Cardiac muscle cell (in vitro differentiated cells and primary cell): ENCODE results near the gene RAD23B. TPM values are rescaled to one million over a fixed set of nuclear protein-coding genes. Genes with fewer than 3 reads are reported as not detected.

ENCODE experiments used
- DNase-seq, 2 donors: peaks; one replicate each; pipeline versions ENCODE4 v3.0.0 to v3.0.0-alpha.2; 2010 to 2017; ENCODE audit warnings: low read depth in 1 of 2, low spot score in 1 of 2
- H3K27ac ChIP-seq: fragments of 200-600 bp; sonication (generic); 2 replicates; pipeline ENCODE4 v1.5.1; 2016
- H3K27me3 ChIP-seq: fragments of 200-600 bp; sonication (generic); 2 replicates; pipeline ENCODE4 v1.6.0; 2016; ENCODE audit warnings: control low read depth
- H3K36me3 ChIP-seq: fragments of 200-600 bp; sonication (generic); 2 replicates; pipeline ENCODE4 v1.5.1; 2016; ENCODE audit warnings: control low read depth
- H3K4me1 ChIP-seq: fragments of 200-600 bp; sonication (generic); 2 replicates; pipeline ENCODE4 v1.8.1; 2017; ENCODE audit warnings: low read depth, mild to moderate bottlenecking, mixed run types
- H3K4me3 ChIP-seq: fragments of 200-600 bp; sonication (generic); 2 replicates; pipeline ENCODE4 v1.5.1; 2016; ENCODE audit warnings: mild to moderate bottlenecking
- H3K9me3 ChIP-seq: fragments of 200-600 bp; sonication (generic); 2 replicates; pipeline ENCODE4 v1.5.1; 2017; ENCODE audit warnings: low read depth, mild to moderate bottlenecking, control low read depth
- CTCF ChIP-seq: IDR thresholded peaks from 2 replicates; pipeline ENCODE4 v1.5.1; 2012; ENCODE audit warnings: low read depth, mild to moderate bottlenecking, low read length
- polyA plus RNA-seq: library from polyadenylated mRNA; unstranded; fragments of >200 nt; fragmentation: Nextera tagmentation; extraction: Ambion mirVana; gene quantifications from 2 replicates; pipeline ENCODE4 v1.2.1, GENCODE V29; 2016
- total RNA-seq: library from RNA; depleted of rRNA; stranded (reverse); fragments of >200 nt; gene quantifications from 2 replicates; pipeline ENCODE4 v1.2.3, GENCODE V29; 2016

Gene RAD23B
- total and polyA plus RNA-seq, 2 experiments from 2014 or later, result 11.7 to 88.5 TPM

- Histone ChIP-seq H3K4me1 (no peaks in the 10 kb centered on the region), H3K9me3 (no peaks in the 10 kb centered on the region), H3K36me3 (peaks cover 54% of the 10 kb centered on the region), H3K27ac (peak overlapping the region; percentile 38), H3K4me3 (no peak overlapping the region), H3K27me3 (no peaks in the 10 kb centered on the region)
- TF ChIP-seq CTCF, result no peak
- DNase-seq, result no peak
Measured at GRCh38 chr9:107322643-107323042, 39.6 kb downstream of the RAD23B start.

- TF ChIP-seq CTCF, result no peak
- Histone ChIP-seq H3K27ac (peak overlapping the region; percentile 8), H3K36me3 (peaks cover 55% of the 10 kb centered on the region), H3K4me1 (no peaks in the 10 kb centered on the region), H3K4me3 (no peak overlapping the region), H3K9me3 (no peaks in the 10 kb centered on the region), H3K27me3 (no peaks in the 10 kb centered on the region)
- DNase-seq, result no peak
Measured at GRCh38 chr9:107323836-107324585, 40.9 kb downstream of the RAD23B start.

- Histone ChIP-seq H3K4me3 (no peak overlapping the region), H3K9me3 (no peaks in the 10 kb centered on the region), H3K4me1 (no peaks in the 10 kb centered on the region), H3K27ac (no peak overlapping the region), H3K27me3 (no peaks in the 10 kb centered on the region), H3K36me3 (peaks cover 60% of the 10 kb centered on the region)
- TF ChIP-seq CTCF, result no peak
- no peak for DNase-seq
Measured at GRCh38 chr9:107325842-107326241, 42.8 kb downstream of the RAD23B start.

GRCh38 chr9:107328510-107328909 is 45.4 kb downstream of the RAD23B start:
- Histone ChIP-seq H3K27ac (no peak overlapping the region), H3K36me3 (peaks cover 57% of the 10 kb centered on the region)
- TF ChIP-seq CTCF, result no peak

GRCh38 chr9:107330420-107330819 is 47.3 kb downstream of the RAD23B start:
- DNase-seq, result no peak
- Histone ChIP-seq H3K9me3 (no peaks in the 10 kb centered on the region), H3K36me3 (peaks cover 47% of the 10 kb centered on the region)

More at GRCh38 chr9:107328510-107328909, 45.4 kb downstream of the RAD23B start:
- Histone ChIP-seq H3K9me3 (no peaks in the 10 kb centered on the region), H3K4me1 (no peaks in the 10 kb centered on the region), H3K4me3 (no peak overlapping the region), H3K27me3 (no peaks in the 10 kb centered on the region)
- DNase-seq, result no peak

More at GRCh38 chr9:107330420-107330819, 47.3 kb downstream of the RAD23B start:
- H3K27me3 ChIP-seq, result no peaks in the 10 kb centered on the region
- H3K4me1 ChIP-seq, result no peaks in the 10 kb centered on the region
- TF ChIP-seq CTCF, result no peak
- H3K4me3 ChIP-seq, result no peak overlapping the region
- no peak overlapping the region for H3K27ac ChIP-seq
